Stimulated activated naive CD8-positive, alpha-beta T cell treated with anti-CD3 and anti-CD28 coated beads, Interleukin-15, Interleukin-2, amounts not matched to agents 100 ng/mL and 50 ng/mL, for 24 hours (primary cell): ENCODE measurements around the gene PACSIN2.

Experiments used
- H3K27ac Mint-ChIP-seq: one replicate; pipeline ENCODE4 v1.8.0; 2021; ENCODE audit warnings: mild to moderate bottlenecking, mixed read lengths
- H3K27me3 Mint-ChIP-seq: one replicate; pipeline ENCODE4 v1.8.0; 2021; ENCODE audit warnings: mixed read lengths
- H3K36me3 Mint-ChIP-seq: one replicate; pipeline ENCODE4 v1.8.0; 2021; ENCODE audit warnings: low read depth, mixed read lengths
- H3K4me1 Mint-ChIP-seq: one replicate; pipeline ENCODE4 v1.8.0; 2021; ENCODE audit warnings: low read depth, mixed read lengths
- H3K4me3 Mint-ChIP-seq: one replicate; pipeline ENCODE4 v1.8.0; 2021; ENCODE audit warnings: mild to moderate bottlenecking, mixed read lengths
- H3K9me3 Mint-ChIP-seq: one replicate; pipeline ENCODE4 v1.8.0; 2021; ENCODE audit warnings: mixed read lengths

The PACSIN2 gene

DNA sequence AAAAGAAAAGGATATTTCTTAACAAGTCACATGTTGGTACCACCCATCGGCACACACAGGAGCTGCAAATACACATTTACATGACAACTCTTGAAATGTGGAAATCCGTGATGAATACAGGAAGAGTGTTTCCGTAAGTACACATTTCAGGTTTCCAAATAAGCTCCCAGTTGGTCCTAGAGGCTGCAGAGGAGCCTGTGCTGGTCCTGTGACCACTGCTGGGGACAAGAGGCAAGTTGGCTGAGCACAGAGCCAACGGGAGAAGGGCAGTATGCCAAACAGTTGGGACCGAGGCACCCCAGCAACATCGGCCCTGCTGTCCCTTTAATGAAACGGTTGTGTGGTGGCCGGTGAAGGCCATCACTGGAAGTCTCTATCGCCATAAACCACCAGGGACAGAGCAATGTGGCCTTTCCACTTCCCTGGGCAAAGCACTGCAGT is 119.4 kb downstream of the PACSIN2 start:
- Mint-ChIP-seq H3K9me3 (no peaks in the 10 kb centered on the region), H3K4me1 (peaks cover 39% of the 10 kb centered on the region), H3K4me3 (peak overlapping the region; percentile 21), H3K27ac (peak overlapping the region; percentile 57), H3K27me3 (no peaks in the 10 kb centered on the region), H3K36me3 (no peaks in the 10 kb centered on the region)

DNA sequence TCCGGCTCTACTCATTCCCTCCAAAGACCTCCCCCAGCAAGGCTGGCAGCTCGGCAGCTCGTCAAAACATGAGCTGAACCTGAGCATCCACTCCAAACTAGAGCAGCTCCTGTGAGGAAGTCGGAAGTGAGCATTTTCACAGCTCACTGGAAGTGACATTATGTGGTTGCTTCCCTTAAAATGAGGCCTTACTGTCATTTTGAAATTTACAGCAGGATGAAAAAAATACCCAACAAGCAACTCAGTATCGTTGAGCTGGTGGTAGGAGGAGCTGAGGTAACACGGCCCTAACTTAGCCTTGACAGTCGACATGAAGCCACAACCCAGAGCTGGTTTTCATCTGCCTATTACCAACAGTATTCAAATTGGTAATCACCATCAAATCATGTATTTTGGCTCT is 119.9 kb downstream of the PACSIN2 start:
- Mint-ChIP-seq H3K4me3 (peak overlapping the region; percentile 21), H3K9me3 (no peaks in the 10 kb centered on the region), H3K27me3 (no peaks in the 10 kb centered on the region), H3K4me1 (peaks cover 39% of the 10 kb centered on the region), H3K36me3 (no peaks in the 10 kb centered on the region), H3K27ac (peak overlapping the region; percentile 57)

DNA sequence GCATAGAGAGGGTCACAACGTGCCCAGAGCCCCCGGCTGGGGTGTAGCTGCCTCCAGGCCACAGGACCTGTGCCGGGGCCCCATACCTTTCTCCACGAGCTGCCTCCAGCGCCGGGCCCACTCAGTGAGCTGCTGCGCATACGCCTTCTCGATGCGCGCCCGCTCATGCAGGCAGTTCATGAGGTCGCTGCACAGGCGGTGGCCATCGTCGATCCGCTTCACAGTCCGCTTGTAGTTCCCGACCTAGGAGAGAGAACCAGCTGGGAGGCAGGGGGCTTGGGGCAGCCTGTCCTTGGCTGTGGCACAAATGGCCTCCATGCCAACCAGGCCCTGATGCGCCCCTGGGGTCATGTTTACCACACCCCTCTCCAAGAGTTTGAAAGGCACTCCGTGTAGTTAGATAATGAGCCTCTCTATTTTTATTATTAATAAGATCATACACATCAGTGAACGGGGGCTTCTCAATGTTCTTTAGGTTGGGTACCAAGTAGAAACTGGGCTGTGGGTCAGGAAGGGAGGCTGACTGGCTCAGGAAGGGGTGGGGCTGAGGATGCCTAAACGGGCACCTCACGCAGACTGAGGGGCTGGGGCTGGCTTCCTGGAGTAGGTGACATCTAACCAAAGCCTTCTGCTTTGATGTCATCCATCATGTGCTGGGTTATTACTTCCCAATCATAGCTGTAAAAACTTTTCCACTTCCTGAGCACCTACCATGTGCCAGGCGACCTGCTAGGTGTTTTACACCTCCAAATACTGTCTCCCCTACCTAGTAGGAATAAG is 121.4 kb downstream of the PACSIN2 start:
- Mint-ChIP-seq H3K9me3 (no peaks in the 10 kb centered on the region), H3K27ac (no peak overlapping the region), H3K36me3 (no peaks in the 10 kb centered on the region), H3K27me3 (no peaks in the 10 kb centered on the region), H3K4me1 (peaks cover 50% of the 10 kb centered on the region), H3K4me3 (no peak overlapping the region)

GRCh38 chr22:42892571-42893316 is 122.2 kb downstream of the PACSIN2 start:
- Mint-ChIP-seq H3K27me3 (no peaks in the 10 kb centered on the region), H3K36me3 (no peaks in the 10 kb centered on the region), H3K4me3 (no peak overlapping the region), H3K9me3 (no peaks in the 10 kb centered on the region), H3K4me1 (peaks cover 51% of the 10 kb centered on the region), H3K27ac (no peak overlapping the region)

DNA sequence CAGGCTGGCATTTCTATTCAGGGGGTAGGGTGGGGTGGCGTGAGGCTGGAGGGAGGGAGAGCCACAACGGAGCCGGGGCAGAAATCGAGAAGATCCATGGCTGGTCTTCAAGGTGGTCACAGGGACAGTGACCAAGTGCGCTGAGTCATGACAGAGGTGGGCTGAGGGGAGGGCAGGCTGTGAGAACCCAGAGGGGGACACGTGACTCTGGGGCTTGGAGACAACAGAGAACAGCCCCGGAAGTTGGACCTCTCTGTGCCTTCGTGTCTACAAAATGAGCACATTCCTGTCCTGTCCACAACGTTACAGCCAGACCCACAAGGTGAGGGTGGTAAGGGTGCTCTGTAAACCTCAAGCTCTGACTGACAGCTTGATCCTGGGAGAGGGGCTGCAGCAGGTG is 122.8 kb downstream of the PACSIN2 start:
- H3K9me3 Mint-ChIP-seq: no peaks in the 10 kb centered on the region
- H3K4me3 Mint-ChIP-seq: no peak overlapping the region
- no peak overlapping the region for H3K27ac Mint-ChIP-seq
- H3K36me3 Mint-ChIP-seq: no peaks in the 10 kb centered on the region
- H3K27me3 Mint-ChIP-seq: no peaks in the 10 kb centered on the region
- peaks cover 46% of the 10 kb centered on the region for H3K4me1 Mint-ChIP-seq

GRCh38 chr22:42891696-42892095 is 123.3 kb downstream of the PACSIN2 start:
- no peaks in the 10 kb centered on the region for H3K27me3 Mint-ChIP-seq
- no peak overlapping the region for H3K4me3 Mint-ChIP-seq
- peaks cover 45% of the 10 kb centered on the region for H3K4me1 Mint-ChIP-seq
- no peaks in the 10 kb centered on the region for H3K36me3 Mint-ChIP-seq
- H3K27ac Mint-ChIP-seq: no peak overlapping the region
- no peaks in the 10 kb centered on the region for H3K9me3 Mint-ChIP-seq

DNA sequence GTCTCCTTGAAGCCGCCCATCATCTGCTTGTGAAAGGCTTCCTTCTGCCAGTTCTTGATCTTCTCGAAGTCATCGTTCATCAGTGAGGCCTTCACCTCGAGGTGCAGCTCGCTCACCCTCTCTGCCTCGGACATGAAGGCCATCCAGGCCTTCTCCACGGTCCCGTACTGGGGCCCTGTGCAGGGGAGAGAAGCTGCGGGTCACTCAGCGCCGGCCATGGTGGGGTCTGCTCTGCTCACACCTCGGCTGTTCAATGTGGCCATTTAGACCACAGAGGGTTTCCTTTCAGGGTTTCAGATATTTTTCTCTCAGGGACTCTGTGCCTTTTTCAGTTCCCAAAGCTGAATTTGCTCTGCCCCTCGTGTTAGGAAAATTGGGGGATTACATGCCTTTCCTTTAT is 123.9 kb downstream of the PACSIN2 start:
- Mint-ChIP-seq H3K4me1 (peaks cover 38% of the 10 kb centered on the region), H3K27me3 (no peaks in the 10 kb centered on the region), H3K27ac (no peak overlapping the region), H3K4me3 (no peak overlapping the region), H3K36me3 (no peaks in the 10 kb centered on the region), H3K9me3 (no peaks in the 10 kb centered on the region)

- Mint-ChIP-seq H3K4me1 (peaks cover 21% of the 10 kb centered on the region), H3K4me3 (no peak overlapping the region), H3K27me3 (no peaks in the 10 kb centered on the region), H3K36me3 (peaks cover 8% of the 10 kb centered on the region), H3K9me3 (no peaks in the 10 kb centered on the region), H3K27ac (peak overlapping the region; percentile 12)
These were observed 125.6 kb downstream of the PACSIN2 start for GRCh38 chr22:42889304-42889703.

- H3K36me3 Mint-ChIP-seq: peaks cover 9% of the 10 kb centered on the region
These were observed 127.1 kb downstream of the PACSIN2 start for GRCh38 chr22:42887523-42888507.

GRCh38 chr22:42887120-42887519 is 127.8 kb downstream of the PACSIN2 start:
- H3K4me1 Mint-ChIP-seq: peaks cover 15% of the 10 kb centered on the region
- H3K4me3 Mint-ChIP-seq: no peak overlapping the region
- no peaks in the 10 kb centered on the region for H3K9me3 Mint-ChIP-seq
- no peaks in the 10 kb centered on the region for H3K27me3 Mint-ChIP-seq
- peaks cover 9% of the 10 kb centered on the region for H3K36me3 Mint-ChIP-seq
- H3K27ac Mint-ChIP-seq: no peak overlapping the region

More at GRCh38 chr22:42887523-42888507, 127.1 kb downstream of the PACSIN2 start:
- Mint-ChIP-seq H3K4me1 (peaks cover 15% of the 10 kb centered on the region), H3K27me3 (no peaks in the 10 kb centered on the region), H3K27ac (no peak overlapping the region), H3K9me3 (no peaks in the 10 kb centered on the region), H3K4me3 (no peak overlapping the region)

DNA sequence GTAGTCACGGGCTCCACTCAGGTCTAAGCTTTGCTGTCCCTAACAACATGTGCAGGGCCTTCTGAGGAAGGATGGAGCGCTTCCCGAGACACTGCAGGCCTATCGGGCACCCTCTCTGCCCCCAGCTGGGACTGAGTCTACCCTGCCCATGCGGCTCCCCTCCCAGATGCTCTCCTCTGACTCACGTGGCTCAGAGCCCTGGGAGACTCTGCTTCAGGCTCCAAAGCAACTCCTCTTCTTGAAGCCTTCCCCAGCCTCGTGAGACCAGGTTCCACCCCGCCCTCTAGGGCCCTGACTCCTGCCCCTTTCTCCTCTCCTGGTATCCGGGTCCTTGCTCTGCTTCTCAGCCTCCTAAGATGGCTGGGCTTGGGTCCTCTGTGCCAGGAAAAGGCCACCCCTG is 129.5 kb downstream of the PACSIN2 start:
- H3K9me3 Mint-ChIP-seq: no peaks in the 10 kb centered on the region
- H3K4me1 Mint-ChIP-seq: peaks cover 13% of the 10 kb centered on the region
- no peak overlapping the region for H3K27ac Mint-ChIP-seq
- peaks cover 9% of the 10 kb centered on the region for H3K36me3 Mint-ChIP-seq
- H3K27me3 Mint-ChIP-seq: no peaks in the 10 kb centered on the region
- H3K4me3 Mint-ChIP-seq: no peak overlapping the region

GRCh38 chr22:42884616-42885375 is 130.2 kb downstream of the PACSIN2 start:
- no peaks in the 10 kb centered on the region for H3K9me3 Mint-ChIP-seq
- H3K27ac Mint-ChIP-seq: no peak overlapping the region
- H3K4me1 Mint-ChIP-seq: peaks cover 13% of the 10 kb centered on the region
- H3K36me3 Mint-ChIP-seq: peaks cover 12% of the 10 kb centered on the region
- no peaks in the 10 kb centered on the region for H3K27me3 Mint-ChIP-seq
- H3K4me3 Mint-ChIP-seq: no peak overlapping the region

- H3K4me1 Mint-ChIP-seq: peaks cover 5% of the 10 kb centered on the region
- H3K4me3 Mint-ChIP-seq: no peak overlapping the region
- no peaks in the 10 kb centered on the region for H3K9me3 Mint-ChIP-seq
- peaks cover 15% of the 10 kb centered on the region for H3K36me3 Mint-ChIP-seq
- no peak overlapping the region for H3K27ac Mint-ChIP-seq
- no peaks in the 10 kb centered on the region for H3K27me3 Mint-ChIP-seq
These were observed 131.0 kb downstream of the PACSIN2 start for GRCh38 chr22:42883970-42884369.

DNA sequence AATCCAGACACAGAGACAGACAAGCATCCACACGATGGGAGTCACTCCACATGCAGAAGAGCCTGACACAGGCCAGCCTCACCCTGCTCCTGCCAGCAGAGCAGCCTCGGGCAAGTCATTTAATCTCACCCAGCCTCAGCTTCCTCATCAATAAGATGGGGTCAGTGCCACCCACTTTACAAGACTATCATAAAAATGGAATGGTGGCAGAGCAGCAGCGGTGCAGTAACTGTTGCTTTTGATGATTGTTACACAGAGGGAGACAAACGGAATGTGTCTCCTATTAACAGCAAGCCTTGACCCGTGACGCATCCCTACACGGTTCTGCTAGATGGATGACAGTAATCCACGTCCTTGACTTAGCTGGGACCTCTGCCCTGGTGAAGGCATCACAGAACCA is 131.8 kb downstream of the PACSIN2 start:
- H3K27ac Mint-ChIP-seq: no peak overlapping the region
- no peaks in the 10 kb centered on the region for H3K9me3 Mint-ChIP-seq
- H3K27me3 Mint-ChIP-seq: no peaks in the 10 kb centered on the region
- no peaks in the 10 kb centered on the region for H3K4me1 Mint-ChIP-seq
- H3K4me3 Mint-ChIP-seq: no peak overlapping the region
- H3K36me3 Mint-ChIP-seq: peaks cover 21% of the 10 kb centered on the region
